NCI-H128 (cell line): ENCODE data around the gene LIX1L.
A peak's percentile ranks its signal among the peaks of the same experiment; 100 is the strongest.

Source experiments
- DNase-seq: peaks from one replicate; lab custom pipeline; 2025; ENCODE audit not compliant: unreplicated experiment; lab: John Stamatoyannopoulos, UW

The LIX1L gene

DNA sequence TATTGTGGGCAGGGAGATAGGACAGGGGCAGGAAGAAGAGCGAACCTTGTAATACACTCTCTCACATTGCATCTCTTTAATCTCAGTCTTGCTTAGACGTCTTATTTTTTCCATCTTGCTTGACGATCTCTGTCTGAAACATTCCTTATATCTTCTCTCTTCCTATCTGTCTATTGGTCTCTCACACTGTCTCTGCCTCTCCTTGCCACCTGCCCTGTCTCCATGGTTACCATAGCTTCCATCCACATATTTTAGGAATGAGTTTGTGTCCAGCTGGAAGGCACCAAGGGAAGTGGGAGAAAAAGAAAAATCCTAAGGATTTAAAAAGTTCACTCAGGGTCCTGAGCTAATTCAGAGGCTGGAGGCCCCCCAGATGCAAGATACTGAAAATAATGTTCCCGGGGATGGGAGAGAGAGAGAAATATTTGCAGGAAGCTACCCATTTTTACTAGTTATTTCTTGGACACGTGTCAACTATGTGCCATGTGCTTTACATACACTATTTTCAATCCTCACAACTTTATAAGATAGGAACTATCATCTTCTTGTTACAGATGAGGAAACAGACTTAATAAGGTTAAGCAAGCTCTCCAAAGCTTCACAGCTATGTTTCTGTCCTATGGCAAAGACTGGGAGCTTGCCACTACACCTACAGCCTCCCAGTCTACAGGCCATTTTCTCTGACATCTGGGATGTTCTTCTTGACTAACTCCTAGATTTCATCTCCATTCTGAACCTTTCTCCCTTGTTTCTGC lies 5.6 kb upstream of the LIX1L start:
- no peak for DNase-seq

GRCh38 chr1:145962157-145963102 lies 4.6 kb upstream of the LIX1L start:
- no peak for DNase-seq

- DNase-seq: no peak
Measured at GRCh38 chr1:145961425-145962156, 3.8 kb upstream of the LIX1L start.

- no peak for DNase-seq
Measured at GRCh38 chr1:145961109-145961424, 3.2 kb upstream of the LIX1L start.

DNA sequence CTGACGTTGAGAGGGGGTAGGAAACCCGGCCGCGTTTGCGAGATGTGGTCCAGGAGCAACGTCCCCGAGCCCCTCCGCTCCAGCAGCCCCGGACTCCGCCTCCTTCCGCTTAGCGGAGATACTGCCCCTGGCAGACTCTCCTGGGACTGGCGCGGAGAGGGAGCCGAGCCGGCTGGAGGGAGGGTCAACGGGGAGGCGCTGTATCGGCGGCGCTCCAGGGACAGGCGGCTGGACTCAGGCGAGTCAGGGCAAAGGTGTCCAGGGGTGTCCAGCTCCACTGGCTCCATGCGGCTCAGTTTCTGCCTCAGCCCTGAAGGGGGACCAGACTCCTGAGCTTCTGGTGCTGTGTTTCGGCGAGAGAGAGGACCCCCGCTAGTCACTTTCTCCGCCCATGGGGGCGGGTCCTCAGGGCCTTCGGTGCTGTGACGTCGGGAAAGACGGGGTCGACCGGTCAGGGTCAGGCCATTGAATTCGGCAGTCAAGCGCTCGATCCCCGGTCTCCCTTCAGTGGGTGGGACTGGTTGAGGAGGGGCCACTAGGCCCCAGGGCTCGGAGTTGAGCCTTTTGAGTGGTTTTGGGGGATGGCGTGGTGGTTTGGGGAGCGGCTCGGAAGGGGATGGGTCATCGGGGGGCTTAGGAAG lies 2.8 kb upstream of the LIX1L start:
- DNase-seq: peak; percentile 55

- no peak for DNase-seq
Measured at GRCh38 chr1:145959957-145960467, 2.2 kb upstream of the LIX1L start.

GRCh38 chr1:145959333-145959732 lies 1.5 kb upstream of the LIX1L start:
- DNase-seq: no peak

DNA sequence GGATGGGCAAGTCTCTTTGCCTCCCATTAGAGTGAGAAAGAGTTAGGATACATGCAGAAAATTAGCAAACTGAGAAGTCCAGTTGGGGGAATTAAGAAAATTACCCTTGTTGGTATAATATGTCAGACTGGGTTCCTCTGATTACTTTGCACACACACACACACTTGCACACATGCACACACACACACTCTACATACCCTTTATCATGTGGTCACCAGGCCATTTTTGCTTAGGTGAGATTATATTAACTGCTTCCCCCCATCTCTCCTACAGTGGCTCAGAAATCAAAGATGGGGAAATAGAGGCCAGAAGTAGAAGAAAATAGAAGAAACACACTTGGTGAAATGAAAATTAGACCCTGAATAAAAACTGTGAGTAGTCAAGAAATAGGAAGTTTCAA lies 917 bp upstream of the LIX1L start:
- DNase-seq: no peak

DNA sequence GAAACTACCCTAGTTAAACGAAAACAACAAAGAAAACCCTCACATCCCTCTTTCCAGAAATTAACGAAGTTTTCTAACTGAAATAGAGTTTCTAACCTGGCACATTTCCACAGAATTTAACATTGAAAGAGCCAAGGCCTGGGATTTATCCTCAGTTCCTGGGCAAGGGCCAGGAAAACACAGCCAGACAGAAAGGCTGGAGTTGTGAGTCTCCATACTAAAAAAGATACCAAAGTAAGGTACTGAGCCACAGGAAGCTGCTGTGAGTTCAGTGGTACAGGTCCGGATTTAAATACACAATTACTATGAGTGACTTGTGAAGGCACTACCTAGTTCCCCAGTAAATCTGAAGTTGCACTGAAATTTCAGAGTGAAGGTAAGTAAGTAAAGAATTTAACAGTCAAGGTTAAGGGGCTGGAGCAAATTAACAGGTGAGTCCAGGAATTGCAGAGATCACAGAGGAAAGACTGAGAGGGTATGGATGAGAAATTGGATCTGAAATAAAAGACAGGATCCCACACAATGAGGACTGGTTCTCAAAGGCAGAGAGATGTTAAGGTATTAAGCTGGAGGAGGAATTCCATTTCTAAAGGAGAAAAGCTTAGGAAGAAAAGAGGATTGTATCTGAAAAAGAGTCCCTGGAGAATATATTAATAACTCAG lies 905 bp downstream of the LIX1L start:
- no peak for DNase-seq

DNA sequence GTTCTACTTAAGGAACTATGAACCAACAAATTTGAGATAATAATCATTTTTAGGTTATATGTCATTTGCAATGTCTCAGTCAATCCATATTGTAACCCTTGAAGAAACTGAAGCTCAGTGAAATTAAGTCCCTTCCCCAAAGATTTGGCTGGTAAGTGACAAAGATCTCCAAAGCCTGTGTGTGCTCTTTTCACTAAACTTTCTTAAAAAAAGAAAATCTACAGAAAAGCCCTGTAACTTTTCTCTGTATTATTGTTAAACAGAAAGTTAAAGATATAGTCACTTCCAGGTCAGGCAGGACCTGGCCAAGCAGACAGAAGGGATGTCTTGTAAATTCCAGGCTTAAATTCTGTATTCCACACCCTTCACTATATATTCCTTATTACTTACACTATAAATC lies 1.5 kb downstream of the LIX1L start:
- no peak for DNase-seq

GRCh38 chr1:145955436-145955835 lies 2.4 kb downstream of the LIX1L start:
- DNase-seq: no peak

DNA sequence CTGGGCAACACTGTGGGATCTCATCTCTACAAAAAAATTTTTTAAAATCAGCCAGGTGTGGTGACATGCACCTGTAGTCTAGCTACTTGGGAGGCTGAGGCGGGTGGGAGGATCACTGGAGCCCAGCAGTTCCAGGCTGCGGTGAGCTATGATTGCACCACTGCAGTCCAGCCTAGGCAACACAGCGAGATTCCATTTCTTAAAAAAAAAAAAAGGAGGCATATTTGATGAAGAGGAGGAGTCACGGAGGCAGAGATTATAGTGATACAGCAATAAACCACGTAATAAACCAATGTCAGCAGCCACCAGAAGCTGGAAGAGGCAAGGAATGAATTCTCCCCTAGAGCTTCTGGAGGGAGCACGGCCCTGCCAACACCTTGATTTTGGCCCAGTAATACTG lies 4.0 kb downstream of the LIX1L start:
- no peak for DNase-seq

- DNase-seq: no peak
Measured at GRCh38 chr1:145952903-145953302, 4.9 kb downstream of the LIX1L start.

- no peak for DNase-seq
Measured at GRCh38 chr1:145951526-145951925, 6.3 kb downstream of the LIX1L start.

DNA sequence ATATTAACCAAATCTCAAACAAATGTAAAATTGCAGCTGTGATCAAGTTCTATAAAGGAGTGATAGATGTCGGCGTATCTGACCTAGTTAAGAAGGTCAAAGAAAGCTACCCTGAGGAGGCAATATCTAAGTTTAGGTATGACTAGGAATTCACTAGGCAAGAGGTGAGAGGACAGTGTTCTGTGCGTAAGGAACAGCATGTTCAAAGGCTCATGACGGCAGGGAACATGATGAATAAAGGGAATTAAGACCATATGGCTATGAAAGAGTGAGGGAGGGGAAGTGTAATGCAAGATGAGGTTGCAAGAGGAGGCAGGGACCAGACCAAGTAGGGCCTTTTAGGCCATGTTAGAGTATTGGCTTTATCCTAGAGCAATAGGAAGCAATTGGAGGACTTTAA lies 8.6 kb downstream of the LIX1L start:
- no peak for DNase-seq

DNA sequence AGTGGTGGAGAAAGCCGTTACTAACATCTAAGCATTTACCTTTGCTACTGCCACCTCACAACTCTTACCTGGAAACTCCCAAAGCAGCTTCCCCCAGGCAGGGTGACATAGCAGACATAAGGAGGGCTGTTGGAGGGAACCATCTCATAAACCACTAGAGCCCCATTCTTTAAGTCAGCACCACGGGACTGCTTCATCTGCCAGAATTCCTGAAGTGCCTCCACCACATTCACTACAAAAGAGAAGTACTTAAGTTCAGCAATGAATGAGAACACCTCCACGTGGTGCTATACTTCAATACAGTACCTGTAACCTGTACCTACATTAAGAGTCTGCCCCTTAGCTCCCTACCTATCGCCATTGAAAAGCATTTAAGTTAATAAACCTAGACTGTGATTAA lies 10.3 kb downstream of the LIX1L start:
- no peak for DNase-seq

- DNase-seq: no peak
Measured at GRCh38 chr1:145946477-145946986, 11.3 kb downstream of the LIX1L start.

DNA sequence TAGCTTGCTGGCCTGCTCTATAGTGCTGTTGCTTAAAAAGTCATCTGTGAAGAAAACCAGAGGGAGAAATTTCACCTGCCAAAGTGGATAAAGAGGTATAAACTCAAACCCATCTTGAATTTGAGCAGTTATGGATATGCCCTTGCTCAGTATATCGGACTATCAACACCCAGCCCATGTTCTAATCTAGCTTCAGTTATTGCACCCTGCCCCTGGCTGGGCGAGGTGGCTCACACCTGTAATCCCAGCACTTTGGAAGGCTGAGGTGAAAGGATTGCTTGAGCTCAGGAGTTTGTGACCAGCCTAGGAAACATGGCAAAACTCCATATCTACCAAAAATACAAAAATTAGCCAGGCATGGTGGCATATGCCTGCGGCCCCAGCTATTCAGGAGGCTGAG lies 13.3 kb downstream of the LIX1L start:
- no peak for DNase-seq

DNA sequence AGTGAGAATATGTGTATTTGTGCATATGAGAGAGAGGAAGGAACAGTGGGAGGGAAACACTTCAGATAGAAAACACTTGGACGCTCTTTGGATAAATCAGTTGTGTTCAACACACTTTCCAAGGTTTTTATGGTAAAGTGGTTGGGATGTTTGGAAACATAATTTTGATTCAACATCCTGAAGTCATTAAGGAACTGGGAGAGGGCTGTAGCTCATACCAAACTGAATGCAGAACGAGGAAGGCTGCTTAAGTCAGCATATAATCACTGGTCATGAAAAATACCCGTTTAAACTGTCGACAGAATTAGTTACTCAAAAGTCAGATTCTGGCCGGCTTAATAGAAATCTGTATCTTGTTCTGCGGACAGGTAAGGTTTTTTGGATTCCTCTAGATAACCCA lies 14.9 kb downstream of the LIX1L start:
- no peak for DNase-seq

- DNase-seq: no peak
Measured at GRCh38 chr1:145942405-145942804, 15.4 kb downstream of the LIX1L start.
